Body of pancreas (tissue), 4 donors: ENCODE results near the gene TOP3B.

Experiments
- CTCF ChIP-seq, 7 experiments: fragments of 450-650 bp in 4 of 7; fragments of 200-600 bp in 3 of 7; sonication (generic) in 3 of 7; IDR thresholded peaks; one replicate each; pipeline ENCODE4 v1.5.1; 2016 to 2019; ENCODE audit warnings: antibody characterized with exemption in 7 of 7
- POLR2A ChIP-seq, 3 donors: fragments of 450-650 bp; IDR thresholded peaks; one replicate each; pipeline ENCODE4 v1.6.1; 2016; ENCODE audit warnings: antibody characterized with exemption in 3 of 3, mild to moderate bottlenecking in 2 of 3

DNA sequence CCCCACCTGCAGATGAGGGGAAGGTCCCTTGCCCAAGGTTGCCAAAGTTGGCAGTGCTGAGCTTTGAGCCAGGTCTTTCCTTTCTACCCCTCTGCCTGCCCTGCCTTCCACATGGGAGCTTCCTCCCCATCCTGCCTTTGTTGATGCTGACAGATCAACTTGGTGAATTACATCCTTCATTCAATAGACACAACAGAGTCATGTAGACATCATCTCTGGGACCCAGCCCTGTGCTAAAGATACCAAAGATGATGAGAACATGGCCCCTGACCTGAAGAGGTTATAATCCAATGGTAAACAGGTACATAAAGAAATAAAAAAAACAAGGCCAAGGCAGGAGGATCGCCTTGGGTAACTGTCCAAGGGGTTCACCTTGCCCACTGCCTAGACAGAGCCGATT is 72.7 kb downstream of the TOP3B start:
- no peak for TF ChIP-seq CTCF (IDR thresholded peaks at IDR 0.05)
- no peak for TF ChIP-seq POLR2A (IDR thresholded peaks at IDR 0.05)
